ENCODE results near the gene DNAJB13. TPM values are rescaled to one million over a fixed set of nuclear protein-coding genes. Genes with fewer than 3 reads are reported as not detected.

DNAJB13 gene
- total RNA-seq, 1 donor from 2014 or later: not detected

DNA sequence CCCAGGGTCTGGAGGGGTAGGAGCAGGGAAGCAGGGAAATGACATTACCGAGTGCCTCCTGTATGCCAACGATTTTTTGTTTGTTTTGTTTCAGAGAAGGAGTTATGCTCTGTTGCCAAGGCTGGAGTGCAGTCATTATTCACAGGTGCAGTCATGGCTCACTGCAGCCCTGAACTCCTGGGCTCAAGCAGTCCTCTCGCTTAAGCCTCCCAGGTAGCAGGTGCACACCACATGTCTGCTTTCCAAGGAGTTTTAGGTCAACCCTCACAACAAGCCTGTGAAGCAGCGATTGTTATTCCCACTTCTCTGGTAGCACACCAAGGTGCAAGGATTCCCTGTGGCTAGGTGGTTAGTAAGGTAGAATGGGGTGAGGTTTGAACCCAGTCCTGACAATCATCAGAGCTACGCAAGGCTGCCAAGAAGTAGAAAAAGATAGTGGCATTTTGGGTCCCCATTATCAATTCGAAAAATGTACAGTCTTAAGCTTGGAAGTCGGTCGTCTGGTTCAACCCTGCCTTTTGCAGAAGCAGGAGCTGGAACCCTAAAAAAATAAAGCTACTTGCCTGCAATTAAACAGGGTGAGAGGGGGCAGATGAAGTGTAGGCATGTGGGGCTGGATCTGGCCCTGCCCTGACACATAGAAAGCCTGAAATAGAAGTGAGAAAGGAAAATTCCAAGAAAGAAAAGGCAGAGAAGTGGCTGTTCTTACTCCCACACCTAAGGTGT is 48.9 kb downstream of the DNAJB13 start:
- no peaks in the 10 kb centered on the region for H3K27me3 Mint-ChIP-seq (ENCODE audit: unreplicated experiment)
- no peaks in the 10 kb centered on the region for H3K9me3 Mint-ChIP-seq (ENCODE audit: unreplicated experiment)
- peaks cover 9% of the 10 kb centered on the region for H3K36me3 Mint-ChIP-seq (ENCODE audit: unreplicated experiment)
- TF ChIP-seq, protein P1, sequence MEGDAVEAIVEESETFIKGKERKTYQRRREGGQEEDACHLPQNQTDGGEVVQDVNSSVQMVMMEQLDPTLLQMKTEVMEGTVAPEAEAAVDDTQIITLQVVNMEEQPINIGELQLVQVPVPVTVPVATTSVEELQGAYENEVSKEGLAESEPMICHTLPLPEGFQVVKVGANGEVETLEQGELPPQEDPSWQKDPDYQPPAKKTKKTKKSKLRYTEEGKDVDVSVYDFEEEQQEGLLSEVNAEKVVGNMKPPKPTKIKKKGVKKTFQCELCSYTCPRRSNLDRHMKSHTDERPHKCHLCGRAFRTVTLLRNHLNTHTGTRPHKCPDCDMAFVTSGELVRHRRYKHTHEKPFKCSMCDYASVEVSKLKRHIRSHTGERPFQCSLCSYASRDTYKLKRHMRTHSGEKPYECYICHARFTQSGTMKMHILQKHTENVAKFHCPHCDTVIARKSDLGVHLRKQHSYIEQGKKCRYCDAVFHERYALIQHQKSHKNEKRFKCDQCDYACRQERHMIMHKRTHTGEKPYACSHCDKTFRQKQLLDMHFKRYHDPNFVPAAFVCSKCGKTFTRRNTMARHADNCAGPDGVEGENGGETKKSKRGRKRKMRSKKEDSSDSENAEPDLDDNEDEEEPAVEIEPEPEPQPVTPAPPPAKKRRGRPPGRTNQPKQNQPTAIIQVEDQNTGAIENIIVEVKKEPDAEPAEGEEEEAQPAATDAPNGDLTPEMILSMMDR (IDR thresholded peaks at IDR 0.05): no peak
- no peak overlapping the region for H3K4me3 Mint-ChIP-seq (ENCODE audit: unreplicated experiment)
- no peaks in the 10 kb centered on the region for H3K4me1 Mint-ChIP-seq (ENCODE audit: unreplicated experiment)
- H3K27ac Mint-ChIP-seq (ENCODE audit: unreplicated experiment): no peak overlapping the region
- DNase-seq (ENCODE audit: extremely low spot score, unreplicated experiment): no peak

DNA sequence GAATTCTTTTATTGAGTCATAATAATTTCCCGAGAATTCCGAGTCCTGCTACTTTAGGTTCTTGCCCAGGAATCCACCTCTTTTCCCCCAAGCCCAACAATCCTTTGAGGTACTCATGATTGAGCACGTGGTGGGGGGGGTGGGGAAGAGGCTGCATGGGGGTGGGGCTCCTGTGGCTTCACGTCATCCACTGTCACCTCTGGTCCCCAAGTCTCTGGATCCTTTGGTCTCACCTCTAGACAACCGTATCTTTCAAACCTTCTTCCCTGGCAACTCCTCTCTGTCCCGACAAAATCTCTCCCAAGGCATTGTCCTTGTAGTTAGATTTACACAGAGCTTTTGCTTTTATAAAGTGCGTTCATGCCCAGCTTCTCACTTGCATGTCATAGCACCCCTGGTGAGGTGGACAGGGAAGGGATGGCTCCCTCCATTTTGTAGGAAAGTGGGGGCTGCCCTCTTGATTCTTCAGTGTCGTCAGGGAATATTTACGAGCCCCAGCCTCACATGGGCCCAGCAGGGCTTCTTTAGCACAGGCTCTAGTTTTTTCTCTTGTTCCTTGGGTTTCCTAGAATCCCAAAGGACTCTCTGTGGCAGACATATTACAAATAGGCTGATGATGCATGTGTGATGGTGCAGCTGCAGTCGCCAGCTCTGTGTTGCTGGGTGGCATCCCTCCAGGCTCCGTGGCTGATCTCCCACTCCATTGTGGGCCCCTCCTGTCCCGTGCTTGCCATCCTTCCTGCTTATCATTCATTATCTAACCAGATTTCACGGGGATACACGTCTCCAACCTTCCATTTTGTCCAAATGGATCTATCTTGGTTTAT is 49.7 kb downstream of the DNAJB13 start:
- H3K4me1 Mint-ChIP-seq (ENCODE audit: unreplicated experiment): no peaks in the 10 kb centered on the region
- TF ChIP-seq, protein P1 (IDR thresholded peaks at IDR 0.05): no peak
- no peak overlapping the region for H3K27ac Mint-ChIP-seq (ENCODE audit: unreplicated experiment)
- H3K9me3 Mint-ChIP-seq (ENCODE audit: unreplicated experiment): no peaks in the 10 kb centered on the region
- H3K4me3 Mint-ChIP-seq (ENCODE audit: unreplicated experiment): no peak overlapping the region
- no peak for DNase-seq (ENCODE audit: extremely low spot score, unreplicated experiment)
- H3K36me3 Mint-ChIP-seq (ENCODE audit: unreplicated experiment): peaks cover 9% of the 10 kb centered on the region
- no peaks in the 10 kb centered on the region for H3K27me3 Mint-ChIP-seq (ENCODE audit: unreplicated experiment)

DNA sequence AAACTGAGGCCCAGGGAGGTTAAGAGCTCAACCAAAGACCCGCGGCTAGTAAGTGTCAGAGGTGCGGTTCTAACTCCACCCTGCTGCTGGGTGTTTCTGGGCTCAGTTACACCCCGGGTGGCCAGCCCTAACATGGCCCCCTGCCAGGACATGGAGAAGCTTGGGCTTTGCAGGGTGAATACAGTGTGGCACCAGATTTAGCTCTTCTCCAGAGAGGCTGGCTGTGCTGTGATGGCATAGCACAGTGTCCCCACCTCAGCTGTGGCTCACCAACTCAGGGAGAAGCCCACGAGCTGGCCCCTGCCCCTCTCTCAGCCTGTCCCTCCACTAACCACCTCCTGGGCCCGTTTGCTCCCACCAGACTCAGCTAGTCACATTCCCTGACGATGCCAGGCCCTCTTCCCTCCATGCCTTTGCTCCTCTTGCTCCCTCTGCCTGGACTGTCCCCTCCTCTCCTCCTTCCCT is 51.0 kb downstream of the DNAJB13 start:
- Mint-ChIP-seq H3K27me3 (ENCODE audit: unreplicated experiment) (no peaks in the 10 kb centered on the region), H3K9me3 (ENCODE audit: unreplicated experiment) (no peaks in the 10 kb centered on the region), H3K4me1 (ENCODE audit: unreplicated experiment) (no peaks in the 10 kb centered on the region), H3K27ac (ENCODE audit: unreplicated experiment) (no peak overlapping the region), H3K36me3 (ENCODE audit: unreplicated experiment) (peaks cover 9% of the 10 kb centered on the region), H3K4me3 (ENCODE audit: unreplicated experiment) (no peak overlapping the region)
- TF ChIP-seq, protein P1 (IDR thresholded peaks at IDR 0.05): no peak
- no peak for DNase-seq (ENCODE audit: extremely low spot score, unreplicated experiment)

DNA sequence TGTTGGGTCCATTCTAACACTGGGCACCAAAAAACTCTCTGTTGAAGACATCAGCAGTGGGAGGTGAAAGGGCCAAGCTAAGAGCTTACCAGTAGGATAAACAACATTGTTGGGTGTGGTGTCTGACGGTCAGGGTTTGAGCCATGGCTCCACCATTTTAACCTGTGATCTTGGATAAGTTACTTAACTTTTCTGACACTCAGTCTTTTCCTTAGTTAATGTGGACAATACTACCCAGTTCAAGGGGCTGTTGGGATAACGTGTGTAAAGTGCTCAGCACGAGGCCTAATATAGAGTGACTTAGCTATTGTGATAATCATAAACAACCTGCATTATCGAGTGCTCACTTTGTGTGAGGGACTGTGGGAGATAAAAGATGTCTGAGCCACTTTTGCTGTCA is 52.0 kb downstream of the DNAJB13 start:
- no peaks in the 10 kb centered on the region for H3K9me3 Mint-ChIP-seq (ENCODE audit: unreplicated experiment)
- no peaks in the 10 kb centered on the region for H3K27me3 Mint-ChIP-seq (ENCODE audit: unreplicated experiment)
- TF ChIP-seq, protein P1 (IDR thresholded peaks at IDR 0.05): no peak
- H3K36me3 Mint-ChIP-seq (ENCODE audit: unreplicated experiment): peaks cover 9% of the 10 kb centered on the region
- H3K27ac Mint-ChIP-seq (ENCODE audit: unreplicated experiment): no peak overlapping the region
- DNase-seq (ENCODE audit: extremely low spot score, unreplicated experiment): no peak
- H3K4me3 Mint-ChIP-seq (ENCODE audit: unreplicated experiment): no peak overlapping the region
- H3K4me1 Mint-ChIP-seq (ENCODE audit: unreplicated experiment): no peaks in the 10 kb centered on the region
